Esophagus squamous epithelium (tissue), 4 donors: ENCODE data around the gene RNF181.

ENCODE experiments used
- CTCF ChIP-seq, 6 experiments: fragments of 450-650 bp in 4 of 6; fragments of 200-600 bp in 2 of 6; sonication (generic) in 2 of 6; IDR thresholded peaks; one replicate each; pipeline ENCODE4 v1.5.1; 2016 to 2019; ENCODE audit warnings: antibody characterized with exemption in 6 of 6, mild to moderate bottlenecking in 4 of 6, moderate library complexity in 4 of 6
- POLR2A ChIP-seq, 4 donors: fragments of 450-650 bp; IDR thresholded peaks; one replicate each; pipeline ENCODE4 v1.6.1; 2017; ENCODE audit warnings: antibody characterized with exemption in 4 of 4, mild to moderate bottlenecking in 4 of 4, moderate library complexity in 3 of 4

GRCh38 chr2:85595301-85596025 lies at the start of gene RNF181:
- TF ChIP-seq CTCF (IDR thresholded peaks at IDR 0.05): no peak
- TF ChIP-seq POLR2A (IDR thresholded peaks at IDR 0.05): peak in 2 of 4 donors; percentile 72 to 88
